ENCODE measurements around the gene FKBP1A.

DNA sequence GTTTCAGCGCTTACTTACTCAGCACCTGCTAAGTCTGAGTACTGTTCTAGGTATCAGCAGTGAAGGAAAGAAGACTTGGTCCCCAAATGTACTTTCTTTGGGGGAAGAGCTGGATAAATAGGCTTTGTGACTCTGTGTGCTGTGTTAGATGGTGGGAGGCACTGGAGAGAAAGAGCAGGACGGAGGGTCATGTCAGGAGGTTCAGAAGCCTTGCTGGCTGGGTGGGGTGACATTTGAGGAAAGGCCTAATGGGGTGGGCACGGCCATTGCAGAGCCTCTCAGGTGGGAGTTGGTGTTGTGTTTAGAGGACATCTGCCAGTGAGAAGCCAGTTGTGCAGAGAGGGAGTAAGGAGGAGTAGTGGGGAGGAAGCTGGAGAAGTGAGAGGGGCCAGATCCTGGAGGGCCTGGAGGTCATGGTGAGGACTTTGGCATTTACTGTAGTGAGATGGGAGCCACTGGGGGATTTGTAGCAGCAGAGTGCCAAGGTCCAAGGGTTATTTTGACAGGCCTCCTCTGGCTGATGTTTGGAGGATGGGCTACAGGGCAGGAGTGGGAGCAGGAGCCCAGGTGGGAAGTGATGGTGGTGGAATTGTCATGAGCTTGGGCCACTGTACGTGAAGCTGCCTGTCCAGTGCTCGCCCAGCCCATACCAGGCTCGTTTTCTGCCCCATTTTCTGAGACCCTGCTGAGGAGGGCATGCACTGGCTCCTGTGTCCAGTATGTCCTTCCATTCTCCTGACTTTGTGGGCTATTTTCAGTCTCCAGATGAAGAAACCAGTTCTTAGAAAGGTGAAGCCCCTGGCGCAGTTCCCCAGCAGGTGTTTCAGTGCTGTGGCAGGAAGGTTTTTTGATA, 64.8 kb downstream of the FKBP1A start:
- TF ChIP-seq CTCF (IDR thresholded peaks at IDR 0.05), result no peak
- TF ChIP-seq EZH2phosphoT487 (IDR thresholded peaks at IDR 0.05; ENCODE audit: borderline replicate concordance, low read depth), result no peak
- TF ChIP-seq REST (IDR thresholded peaks at IDR 0.05; ENCODE audit: low read depth, low read length), result no peak

All from SK-N-SH (cell line).